OCI-M2 (cell line): ENCODE measurements around the gene RCCD1.

Source experiments
- DNase-seq: peaks from one replicate; lab custom pipeline; 2025; ENCODE audit not compliant: unreplicated experiment; lab: John Stamatoyannopoulos, UW

The RCCD1 gene

DNA sequence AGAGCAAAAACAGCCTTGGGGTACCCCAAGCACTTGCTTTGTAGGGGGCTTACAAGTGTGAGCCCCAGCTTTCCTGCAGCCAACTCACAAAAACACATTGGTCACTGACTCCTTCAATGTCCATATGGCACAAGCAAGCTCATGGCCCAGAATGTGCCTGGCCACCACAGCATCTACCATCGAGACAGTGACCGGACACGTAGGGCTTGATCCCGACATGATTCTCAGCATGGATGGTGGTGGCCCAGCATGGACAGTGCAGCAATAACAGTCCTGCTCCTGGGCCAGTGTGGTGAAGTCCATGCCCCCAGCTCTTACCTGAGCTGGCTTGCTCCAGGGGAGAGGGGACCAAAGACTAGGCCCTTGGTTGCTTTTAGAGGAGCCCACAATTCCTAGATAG lies 13.6 kb upstream of the RCCD1 start:
- DNase-seq: no peak

- DNase-seq: no peak
These were observed 12.1 kb upstream of the RCCD1 start for GRCh38 chr15:90942354-90943120.

DNA sequence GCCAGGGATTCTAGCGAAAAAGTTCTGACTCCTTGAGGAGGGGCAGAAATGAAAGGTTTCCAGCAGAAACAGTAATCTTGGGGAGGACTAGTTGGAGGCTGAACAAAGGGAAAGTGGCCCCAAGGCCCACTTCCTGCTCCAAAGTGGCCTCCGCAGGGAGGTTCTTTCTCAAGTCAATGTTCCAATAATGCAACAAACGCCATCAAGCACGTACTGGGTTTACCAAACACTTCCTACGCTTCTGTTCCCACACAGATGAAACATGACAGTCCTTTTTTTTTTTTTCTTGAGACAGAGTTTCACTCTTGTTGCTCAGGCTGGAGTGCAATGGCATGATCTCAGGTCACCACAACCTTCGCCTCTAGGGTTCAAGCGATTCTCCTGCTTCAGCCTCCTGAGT lies 9.6 kb upstream of the RCCD1 start:
- DNase-seq: no peak

GRCh38 chr15:90946538-90946937 lies 8.1 kb upstream of the RCCD1 start:
- no peak for DNase-seq

DNA sequence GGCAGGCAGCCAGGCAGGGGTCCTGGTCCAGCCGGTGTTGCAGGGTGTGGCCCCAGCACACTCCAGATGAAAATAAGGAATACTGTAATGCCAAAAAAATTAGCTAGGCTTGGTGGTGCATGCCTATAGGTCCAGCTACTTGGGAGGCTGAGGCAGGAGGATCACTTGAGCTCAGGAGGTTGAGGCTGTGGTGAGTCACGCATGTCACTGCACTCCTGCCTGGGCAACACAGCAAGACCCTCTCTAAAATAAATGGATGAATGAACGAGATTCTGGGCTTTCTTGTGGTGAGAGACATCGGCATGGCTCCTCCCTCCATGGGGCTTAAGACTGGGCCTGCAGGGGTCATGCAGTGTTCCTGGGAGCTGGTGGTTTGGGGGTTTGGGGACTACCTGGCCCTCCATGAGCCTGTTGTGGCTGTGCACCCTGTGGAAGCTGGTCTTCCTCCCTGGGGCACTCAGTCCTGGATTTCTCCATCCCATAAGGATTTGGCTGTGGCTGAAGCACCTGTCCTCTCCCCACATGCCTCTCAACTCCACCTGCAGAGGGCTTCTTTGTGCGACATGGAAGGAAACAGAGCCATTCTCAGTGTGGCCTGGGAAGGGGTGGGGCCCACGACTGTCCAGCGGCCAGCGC lies 7.6 kb upstream of the RCCD1 start:
- DNase-seq: no peak

DNA sequence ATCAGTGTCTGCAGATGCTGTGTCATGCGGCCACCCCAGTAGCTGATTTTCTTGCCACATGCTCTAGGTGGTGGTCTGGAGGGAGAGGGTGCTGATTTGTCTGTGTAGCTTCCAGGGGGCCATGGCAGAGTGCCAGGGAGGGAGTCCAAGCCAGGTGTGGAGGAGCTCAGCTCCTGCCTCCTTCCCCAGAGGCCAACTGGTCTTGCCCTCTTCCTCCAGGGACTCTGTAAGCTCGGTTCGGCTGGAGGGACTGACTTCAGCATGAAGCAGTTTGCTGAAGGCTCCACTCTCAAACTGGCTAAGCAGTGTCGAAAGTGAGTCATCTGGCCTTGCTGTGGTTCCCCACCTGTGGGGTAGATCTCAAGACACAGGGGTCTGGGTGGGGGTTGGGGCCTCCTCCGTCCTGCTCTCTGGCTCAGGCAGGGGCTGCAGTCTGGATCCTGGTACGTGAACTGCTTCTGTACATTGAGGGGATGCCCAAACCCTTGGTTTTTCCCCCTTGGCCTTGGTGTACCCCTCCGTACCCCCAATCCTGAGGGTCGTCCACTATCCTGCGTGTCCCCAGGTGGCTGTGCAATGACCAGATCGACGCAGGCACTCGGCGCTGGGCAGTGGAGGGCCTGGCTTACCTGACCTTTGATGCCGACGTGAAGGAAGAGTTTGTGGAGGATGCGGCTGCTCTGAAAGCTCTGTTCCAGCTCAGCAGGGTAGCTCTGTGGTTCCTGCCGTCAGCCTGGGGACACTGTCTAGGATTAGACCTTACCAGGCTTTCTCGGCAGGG lies 6.9 kb upstream of the RCCD1 start:
- DNase-seq: no peak

DNA sequence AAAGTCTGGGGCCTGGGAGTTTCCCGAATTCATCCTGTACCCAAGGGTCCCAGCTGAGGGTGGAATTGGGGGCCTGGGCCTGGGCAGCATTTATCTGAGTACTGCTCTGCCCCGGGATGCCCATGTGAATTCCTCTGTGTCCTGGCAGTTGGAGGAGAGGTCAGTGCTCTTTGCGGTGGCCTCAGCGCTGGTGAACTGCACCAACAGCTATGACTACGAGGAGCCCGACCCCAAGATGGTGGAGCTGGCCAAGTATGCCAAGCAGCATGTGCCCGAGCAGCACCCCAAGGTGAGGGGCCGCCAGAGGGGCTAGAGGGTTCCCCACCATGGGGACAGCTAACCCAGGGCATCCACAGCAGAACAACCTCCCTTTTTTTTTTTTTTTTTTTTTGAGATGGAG lies 6.2 kb upstream of the RCCD1 start:
- DNase-seq: no peak

- DNase-seq: no peak
These were observed 4.6 kb upstream of the RCCD1 start for GRCh38 chr15:90949979-90950675.

DNA sequence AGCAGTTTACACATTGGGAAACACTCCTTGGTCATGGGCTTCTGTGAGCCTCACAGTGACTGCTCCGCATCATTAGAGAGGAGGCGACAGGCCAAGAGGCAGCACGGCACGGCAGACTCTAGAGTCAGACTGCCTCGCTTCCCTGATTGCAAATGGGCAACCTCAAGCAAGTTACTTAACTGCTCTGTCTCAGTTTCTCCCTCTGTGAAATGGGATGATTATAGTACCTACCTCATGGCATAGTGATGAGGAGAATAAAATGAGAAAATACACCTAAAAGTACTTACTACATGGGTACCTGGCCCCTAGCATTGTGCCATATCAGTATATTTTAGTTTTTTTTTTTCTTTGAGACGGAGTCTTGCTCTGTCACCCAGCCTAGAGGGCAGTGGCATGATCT lies 4.0 kb upstream of the RCCD1 start:
- DNase-seq: no peak

- DNase-seq: no peak
These were observed 1.6 kb upstream of the RCCD1 start for GRCh38 chr15:90952901-90953677.

- no peak for DNase-seq
These were observed 555 bp upstream of the RCCD1 start for GRCh38 chr15:90953947-90954711.

DNA sequence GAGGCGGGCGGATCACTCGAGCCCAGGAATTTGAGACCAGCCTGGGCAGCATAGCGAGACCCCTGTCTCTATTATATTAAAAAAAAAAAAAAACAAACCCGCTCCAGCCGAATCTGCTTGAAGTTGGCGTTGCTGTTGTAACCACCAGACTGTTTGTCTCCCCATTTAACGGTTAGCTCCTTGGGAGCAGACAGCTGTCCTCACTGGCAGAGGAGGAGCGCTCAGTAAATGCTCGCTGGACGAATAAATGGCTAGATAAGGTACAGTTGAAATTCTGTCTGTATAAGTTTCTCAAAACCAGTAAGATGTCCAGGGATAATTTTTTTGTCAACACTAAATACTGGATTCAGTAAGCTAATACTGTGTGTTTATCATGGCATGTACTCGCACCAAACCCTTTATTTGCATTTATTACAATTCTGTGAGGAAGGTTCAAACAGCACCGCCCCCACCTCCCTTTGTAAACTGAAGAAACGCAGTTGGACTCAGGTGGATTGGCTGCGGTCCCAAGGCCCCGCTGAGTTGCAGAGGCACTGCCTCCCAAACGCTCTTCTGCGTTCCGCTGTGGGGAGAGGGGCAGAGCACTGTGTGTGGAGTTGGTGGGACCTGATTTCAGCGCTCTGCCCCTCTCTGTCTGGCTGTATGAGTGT lies 1.1 kb downstream of the RCCD1 start:
- no peak for DNase-seq

- no peak for DNase-seq
These were observed 1.8 kb downstream of the RCCD1 start for GRCh38 chr15:90956274-90957030.

GRCh38 chr15:90957031-90957790 lies 2.5 kb downstream of the RCCD1 start:
- DNase-seq: no peak

DNA sequence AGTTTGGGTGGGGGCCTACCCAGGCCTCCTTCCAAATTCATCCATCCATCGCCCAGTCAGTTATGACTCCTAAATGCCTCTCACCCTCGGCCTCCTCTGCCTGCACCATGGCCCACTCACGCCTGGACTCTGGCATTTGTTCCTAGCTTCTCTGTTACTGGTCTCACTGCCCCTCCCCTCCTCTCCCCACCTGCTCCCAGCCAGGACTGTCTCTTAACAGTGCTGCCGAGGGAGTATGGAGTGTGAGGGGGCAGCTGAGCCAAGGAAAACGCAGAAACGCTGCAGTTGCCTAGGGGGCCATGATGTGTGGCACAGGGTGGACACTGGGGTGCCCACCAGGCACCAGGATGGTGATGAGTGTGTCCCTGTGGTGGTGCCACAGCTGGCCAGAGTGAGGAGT lies 3.1 kb downstream of the RCCD1 start:
- no peak for DNase-seq

- DNase-seq: no peak
These were observed 4.4 kb downstream of the RCCD1 start for GRCh38 chr15:90959028-90959595.

GRCh38 chr15:90959894-90960293 lies 5.2 kb downstream of the RCCD1 start:
- DNase-seq: no peak
